ENCODE measurements around the gene PTMA.
A peak's percentile ranks its signal among the peaks of the same experiment; 100 is the strongest.
"Not testable (repeated sequence)": the region's sequence is repeated elsewhere in the genome, so short reads cannot be mapped to it uniquely, and the experiment has no call there.

Gene PTMA

DNA sequence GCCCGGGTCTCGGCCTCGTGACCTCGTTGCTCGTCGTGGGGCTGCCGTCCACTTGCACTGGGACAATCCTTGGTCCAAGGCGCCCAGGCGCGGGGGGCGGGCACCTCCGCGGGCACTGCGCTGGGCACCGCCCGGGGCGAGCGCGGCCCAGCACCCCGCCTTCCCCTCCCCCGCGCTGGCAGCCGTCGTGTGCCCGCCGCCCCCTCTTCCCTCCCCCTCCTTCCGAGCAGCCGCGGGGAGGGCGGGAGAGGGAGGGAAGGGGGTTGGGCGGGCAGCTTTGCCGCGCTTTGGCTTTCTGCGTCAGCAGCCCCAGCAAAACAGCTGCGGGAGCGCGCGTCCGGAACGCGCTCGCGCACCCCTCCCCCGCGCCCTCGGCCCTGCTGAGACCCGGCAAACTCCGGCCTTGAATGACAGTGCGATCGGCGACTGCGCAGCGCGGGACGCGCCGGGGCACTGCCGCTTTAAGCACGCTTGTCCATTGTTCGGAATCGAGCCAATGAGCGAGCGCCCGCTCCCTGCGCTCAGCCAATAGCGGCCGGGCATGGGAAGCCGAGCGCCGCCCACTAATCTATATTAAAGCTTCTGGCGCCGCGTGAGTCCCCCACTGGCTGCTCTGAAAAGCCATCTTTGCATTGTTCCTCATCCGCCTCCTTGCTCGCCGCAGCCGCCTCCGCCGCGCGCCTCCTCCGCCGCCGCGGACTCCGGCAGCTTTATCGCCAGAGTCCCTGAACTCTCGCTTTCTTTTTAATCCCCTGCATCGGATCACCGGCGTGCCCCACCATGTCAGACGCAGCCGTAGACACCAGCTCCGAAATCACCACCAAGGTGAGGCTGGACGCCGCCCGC, at the start of gene PTMA:
Gene PTMA, plus strand, starts transcription at position 599 of the 846 bp plus-strand sequence. Its CDS starts 182 bp downstream, at position 781.
- DNase-seq, result peak; percentile 99

- not testable (repeated sequence) for DNase-seq
These were observed 48.3 kb upstream of the PTMA start for GRCh38 chr2:231660073-231660472.

GRCh38 chr2:231660860-231661259, 47.5 kb upstream of the PTMA start:
- no peak for DNase-seq

DNA sequence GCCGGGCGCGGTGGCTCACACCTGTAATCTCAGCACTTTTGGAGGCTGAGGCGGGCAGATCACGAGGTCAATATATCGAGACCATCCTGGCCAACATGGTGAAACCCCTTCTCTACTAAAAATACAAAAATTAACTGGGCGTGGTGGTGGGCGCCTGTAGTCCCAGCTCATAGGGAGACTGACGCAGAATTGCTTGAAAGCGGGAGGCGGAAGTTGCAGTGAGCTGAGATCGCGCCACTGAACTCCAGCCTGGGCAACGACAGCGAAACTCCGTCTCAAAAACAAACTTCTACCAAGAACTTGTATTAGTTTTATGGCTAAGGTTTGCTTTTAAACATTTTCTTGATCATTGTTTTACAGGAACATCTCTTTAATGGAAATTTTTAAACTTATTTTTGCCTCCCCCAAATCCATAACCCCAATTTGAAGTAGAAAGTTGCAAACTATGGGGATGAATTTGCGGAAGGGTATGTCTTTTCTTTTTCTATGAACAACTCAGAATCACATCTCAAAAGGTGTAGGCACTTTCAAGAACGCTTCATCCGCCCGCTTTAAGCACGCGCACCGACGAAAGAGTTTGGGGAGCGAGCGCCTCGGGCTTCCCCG, 46.8 kb upstream of the PTMA start:
- DNase-seq, result no peak

DNA sequence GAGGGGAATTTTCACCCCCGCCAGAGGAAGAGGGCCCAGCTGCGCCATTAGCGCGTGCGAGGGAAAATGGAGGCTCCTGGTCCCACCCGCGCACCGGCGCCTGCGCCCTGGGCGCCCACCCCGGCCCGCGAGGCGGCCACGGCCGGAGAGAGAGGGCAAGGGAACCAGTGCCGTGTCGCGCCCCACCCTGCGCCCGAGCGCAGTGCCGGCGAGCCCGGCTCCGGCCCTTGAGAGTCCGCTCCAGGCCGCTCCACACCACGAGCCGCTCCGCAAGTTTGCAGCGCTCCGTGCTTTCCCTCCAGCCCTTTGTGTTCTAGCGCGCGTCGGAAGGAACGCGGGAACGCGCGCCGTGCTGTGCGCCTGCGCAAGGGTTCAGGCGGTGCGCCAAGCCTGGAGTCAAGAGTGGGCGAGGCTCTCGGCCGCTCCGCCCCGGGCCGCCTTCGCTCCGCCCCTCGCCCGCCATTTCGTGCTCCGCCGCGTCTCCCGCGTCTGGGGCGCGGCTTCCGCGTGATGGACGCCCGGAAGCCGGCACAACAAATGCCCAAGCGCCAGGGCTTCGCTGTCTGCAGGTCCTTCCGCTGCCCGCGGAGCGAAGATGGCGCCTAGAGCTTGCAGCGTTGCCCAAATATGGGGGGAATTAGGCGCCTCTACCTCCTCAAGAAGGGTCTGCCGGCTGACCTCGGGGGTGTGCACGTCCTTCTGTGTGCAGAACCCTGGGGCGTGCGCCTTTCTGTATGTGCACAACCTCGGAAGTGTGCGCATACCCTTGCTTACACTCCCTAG, 46.1 kb upstream of the PTMA start:
- peak; percentile 87 for DNase-seq

DNA sequence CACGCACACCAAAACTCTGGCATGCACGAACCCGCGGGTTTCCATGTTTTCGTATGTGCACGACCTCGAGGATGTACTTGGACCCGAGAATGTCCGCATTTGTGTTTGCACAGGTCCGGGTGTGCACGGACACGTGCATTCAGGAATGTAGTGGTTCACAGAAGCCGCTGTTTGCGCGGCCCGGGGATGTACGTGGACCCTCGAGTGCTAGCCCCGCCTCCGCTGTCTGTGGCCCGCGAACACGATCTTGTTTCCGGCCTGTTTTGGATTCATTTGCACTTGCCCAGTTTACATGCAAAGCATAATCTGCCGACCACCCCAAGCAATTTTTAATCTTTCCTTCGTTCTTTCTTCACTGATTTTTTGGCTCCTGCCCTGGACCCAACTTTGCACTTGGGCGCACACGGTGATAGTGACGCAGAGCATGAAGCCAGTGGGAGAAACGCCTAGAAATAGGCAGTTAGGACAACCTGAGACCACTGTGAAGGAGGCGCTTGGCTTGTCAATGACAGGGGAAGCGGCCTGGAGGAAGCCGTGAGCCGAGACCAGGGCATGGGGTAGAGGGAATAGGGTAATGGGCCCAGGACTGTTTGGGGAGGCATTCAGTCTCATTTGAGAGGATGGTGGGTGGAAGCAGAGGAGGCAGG, 45.4 kb upstream of the PTMA start:
- no peak for DNase-seq

GRCh38 chr2:231663458-231664212, 44.7 kb upstream of the PTMA start:
- no peak for DNase-seq

DNA sequence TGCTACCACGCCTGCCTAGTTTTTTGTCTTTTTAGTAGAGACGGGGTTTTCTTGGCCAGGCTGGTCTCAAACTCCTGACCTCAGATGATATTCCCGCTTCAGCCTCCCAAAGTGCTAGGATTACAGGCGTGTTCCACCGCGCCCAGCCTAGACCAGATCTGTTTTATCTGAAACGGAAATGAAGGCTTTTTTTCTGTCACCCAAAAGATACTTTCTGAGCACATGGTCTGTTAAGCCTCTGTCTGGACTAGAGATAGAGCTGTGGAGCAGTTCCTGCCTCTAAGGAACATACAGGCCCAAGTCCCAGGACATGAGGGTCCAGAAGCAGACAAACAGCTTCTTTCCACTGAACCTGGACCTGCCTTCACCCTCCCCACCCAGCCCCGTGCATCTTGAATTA, 43.6 kb upstream of the PTMA start:
- DNase-seq, result no peak

- DNase-seq, result no peak
These were observed 42.8 kb upstream of the PTMA start for GRCh38 chr2:231665245-231666170.

- DNase-seq, result peak; percentile 95
These were observed 41.9 kb upstream of the PTMA start for GRCh38 chr2:231666171-231667095.

GRCh38 chr2:231667096-231667427, 41.3 kb upstream of the PTMA start:
- no peak for DNase-seq

GRCh38 chr2:231667496-231667895, 40.8 kb upstream of the PTMA start:
- DNase-seq, result no peak

DNA sequence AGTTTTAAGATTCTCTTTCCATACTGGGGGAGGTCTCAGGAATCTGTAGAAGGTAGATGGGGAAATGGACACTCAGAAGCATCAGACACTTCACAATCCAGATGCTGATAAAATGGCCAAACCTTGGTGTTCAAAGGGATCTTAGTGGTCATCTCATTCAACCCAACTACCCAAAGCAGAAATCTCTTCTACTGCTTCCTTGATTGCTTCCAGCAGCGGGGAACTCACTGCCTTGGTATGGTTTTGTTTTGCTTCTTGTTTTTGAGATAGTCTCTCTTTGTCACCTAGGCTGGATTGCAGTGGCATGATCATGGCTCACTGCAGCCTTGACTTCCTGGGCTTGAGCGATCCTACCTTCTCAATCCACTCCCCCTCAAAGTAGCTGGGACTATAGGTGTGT, 39.3 kb upstream of the PTMA start:
- no peak for DNase-seq

GRCh38 chr2:231671270-231672050, 36.9 kb upstream of the PTMA start:
- peak; percentile 74 for DNase-seq

DNA sequence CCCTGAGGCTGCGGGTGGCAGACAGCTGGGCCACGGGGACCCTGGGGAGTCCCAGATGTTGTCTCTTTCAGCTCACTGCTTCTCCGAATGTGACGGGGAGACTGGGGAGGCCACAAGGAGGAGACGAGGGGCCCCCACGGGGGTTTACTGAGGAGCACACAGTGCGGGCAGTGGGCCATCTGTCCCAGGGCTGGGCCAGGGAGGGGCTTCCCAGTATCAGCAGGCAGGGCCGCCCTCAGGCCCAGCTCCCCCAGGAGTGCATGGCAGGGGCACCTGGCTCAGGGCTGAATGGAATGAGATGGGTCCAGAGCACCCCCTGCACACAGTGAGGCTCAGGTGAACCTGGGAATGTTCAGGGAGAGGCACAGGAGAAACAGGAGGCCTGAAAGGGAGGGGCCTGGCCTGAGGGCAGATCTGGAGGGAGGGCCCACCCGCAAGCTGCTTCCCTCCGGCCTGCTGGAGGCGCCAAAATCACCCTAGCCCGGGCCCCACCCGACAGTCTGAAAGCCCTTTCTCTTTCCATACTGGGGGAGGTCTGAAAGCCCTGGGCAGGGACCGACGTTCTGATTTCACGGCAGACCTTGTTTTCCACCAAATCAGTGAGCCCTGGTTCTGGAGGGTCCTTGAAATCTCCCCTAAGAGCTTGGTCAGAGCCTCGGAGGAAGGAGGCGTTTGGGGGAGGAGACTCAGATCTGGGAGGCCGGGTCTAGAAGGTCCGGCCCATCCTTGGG, 35.5 kb upstream of the PTMA start:
- DNase-seq, result peak; percentile 76

DNA sequence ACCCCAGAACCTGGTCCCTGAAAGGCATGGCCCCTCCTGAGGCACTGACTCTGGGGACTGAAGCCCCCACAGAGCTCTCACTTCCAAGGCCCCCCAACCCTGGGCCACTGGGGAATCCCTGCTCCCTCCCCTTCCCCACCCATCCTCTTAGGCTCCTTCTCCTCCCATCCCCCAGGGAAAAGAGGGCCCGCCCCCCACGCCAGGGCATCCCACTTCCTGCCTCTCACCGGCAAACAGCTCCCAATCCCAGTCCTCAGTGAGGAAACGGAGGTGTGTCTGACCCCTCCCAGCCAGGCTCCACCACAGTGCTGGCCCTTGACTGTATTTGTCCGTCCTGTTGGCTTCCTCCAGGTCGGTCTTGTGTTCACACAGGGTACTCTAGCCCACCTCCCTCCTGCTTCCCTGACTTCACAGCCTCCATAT, 35.0 kb upstream of the PTMA start:
- DNase-seq, result peak; percentile 94

GRCh38 chr2:231674587-231675338, 33.6 kb upstream of the PTMA start:
- DNase-seq, result peak; percentile 34

- no peak for DNase-seq
These were observed 32.1 kb upstream of the PTMA start for GRCh38 chr2:231676243-231676642.
